ENCODE data around the gene PTPRQ. TPM values are rescaled to one million over a fixed set of nuclear protein-coding genes. Genes with fewer than 3 reads are reported as not detected.

PTPRQ gene
- 21.9 TPM for total RNA-seq

DNA sequence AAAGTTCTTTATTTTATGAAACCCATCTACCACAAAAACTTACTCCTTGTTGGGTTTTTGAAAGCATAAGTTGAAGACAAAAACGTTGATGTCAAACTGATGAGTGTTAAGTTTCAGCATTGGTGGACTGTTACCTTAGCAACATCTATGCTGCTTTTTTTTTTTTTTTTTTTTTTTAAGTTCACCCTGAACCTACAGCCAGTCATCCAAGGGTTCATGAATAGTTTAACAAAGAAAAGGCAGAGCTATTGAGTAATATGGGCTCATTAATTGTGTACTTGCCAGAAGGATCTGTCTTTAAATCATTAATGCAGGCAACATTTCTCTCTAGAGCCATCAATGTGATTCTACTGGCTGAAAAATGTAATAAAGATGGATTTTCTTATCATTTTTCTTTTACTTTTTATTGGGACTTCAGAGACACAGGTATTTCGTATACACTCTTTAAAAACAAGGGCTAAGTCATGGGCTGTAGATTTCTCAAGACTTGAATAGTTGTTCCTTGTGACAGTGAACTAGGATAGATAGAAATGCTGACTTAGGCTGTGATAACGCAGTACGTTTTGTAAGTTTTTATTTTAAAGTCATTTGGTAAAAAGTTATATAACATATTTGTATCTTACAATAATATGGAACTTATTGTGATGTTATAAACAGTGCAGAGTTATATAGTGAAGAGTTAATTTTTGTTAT, at the start of gene PTPRQ:
Gene PTPRQ, plus strand, starts transcription at position 262 of the 693 bp plus-strand sequence. Its CDS starts 111 bp downstream, at position 373.

DNA sequence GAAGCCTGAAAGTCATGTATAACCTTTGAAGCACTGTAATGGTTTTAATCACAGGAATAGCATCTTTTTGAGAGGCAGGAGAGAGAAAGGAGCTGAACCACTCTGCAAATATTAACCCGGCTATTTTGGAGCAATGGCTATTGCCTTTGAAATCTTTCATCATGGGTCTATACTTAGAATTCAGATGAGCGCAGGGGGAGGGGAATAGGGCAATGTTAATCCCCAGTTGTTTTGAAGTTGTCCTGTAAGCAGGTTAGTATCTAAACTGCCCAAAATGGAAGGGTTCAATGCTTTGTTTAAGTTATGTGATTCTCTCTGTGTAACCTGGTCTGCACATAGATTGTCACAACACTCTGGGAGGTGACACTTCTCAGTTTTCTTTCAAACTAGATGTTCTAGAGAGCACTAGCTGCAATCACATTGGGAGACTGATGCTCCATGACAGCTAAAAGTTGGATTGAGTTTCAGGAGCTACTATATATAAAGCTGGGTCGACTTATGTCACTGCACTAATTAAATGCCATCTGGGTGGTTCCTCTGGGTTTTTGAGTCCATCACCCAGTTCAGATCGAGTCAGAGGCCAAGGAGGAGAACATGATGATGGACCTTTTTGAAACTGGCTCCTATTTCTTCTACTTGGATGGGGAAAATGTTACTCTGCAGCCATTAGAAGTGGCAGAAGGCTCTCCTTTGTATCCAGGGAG, 263.2 kb downstream of the PTPRQ start, which contains the start of gene MYF6:
Gene MYF6, plus strand, starts transcription at position 509 of the 704 bp plus-strand sequence. Its CDS starts 86 bp downstream, at position 595.

GRCh38 chr12:80716696-80717469, 272.8 kb downstream of the PTPRQ start, which contains the start of gene MYF5:
TSS of gene MYF5 (plus strand) at chr12:80716912. CDS start at chr12:80717064, 152 bp downstream.

All from camera-type eye (tissue), 1 donor.